Stimulated activated CD8-positive, alpha-beta memory T cell treated with anti-CD3 and anti-CD28 coated beads, Interleukin-7, amount 100 ng/mL, for 48 hours (primary cell): ENCODE results near the gene SYT12.
"Not testable (repeated sequence)": the region's sequence is repeated elsewhere in the genome, so short reads cannot be mapped to it uniquely, and the experiment has no call there.

Source experiments
- DNase-seq, 2 donors: peaks; one replicate each; pipeline ENCODE4 v3.0.0-alpha.2; 2020; ENCODE audit warnings: low read depth in 1 of 2; ENCODE audit errors: extremely low read depth in 1 of 2

SYT12 gene

GRCh38 chr11:67022961-67023956 is at the start of gene SYT12:
Gene SYT12, plus strand, starts transcription at chr11:67023134. Its CDS starts 7,011 bp downstream, at chr11:67030145.
- DNase-seq, result no peak

DNA sequence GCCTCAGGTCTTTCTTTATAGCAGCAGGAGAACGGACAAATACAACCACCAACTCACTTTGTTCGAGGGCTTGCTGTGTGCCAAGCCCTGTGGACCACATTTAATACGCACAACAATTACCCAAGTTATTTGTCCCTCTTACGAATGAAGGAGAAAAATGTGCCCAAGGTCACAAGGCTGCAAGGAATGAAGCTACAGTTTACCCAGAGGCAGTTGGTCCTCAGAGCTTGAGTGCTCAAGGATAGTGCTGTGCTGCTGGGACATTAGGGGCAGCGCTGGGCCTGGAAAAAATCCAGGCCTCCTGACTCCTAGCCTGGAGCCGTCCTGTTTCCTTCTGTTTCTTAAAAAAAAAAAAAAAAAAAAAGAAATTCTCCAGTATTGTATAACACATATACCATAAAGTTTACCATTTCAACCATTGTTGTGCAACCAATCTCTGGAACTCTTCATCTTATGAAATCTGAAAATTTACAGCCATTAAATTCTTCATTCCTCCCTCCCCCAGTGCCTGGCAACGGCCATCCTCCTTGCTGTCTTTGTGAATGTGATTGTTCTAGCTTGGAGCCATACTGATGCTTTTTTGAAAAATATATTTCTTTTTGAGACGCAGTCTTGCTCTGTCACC is 48.9 kb upstream of the SYT12 start:
- no peak for DNase-seq

DNA sequence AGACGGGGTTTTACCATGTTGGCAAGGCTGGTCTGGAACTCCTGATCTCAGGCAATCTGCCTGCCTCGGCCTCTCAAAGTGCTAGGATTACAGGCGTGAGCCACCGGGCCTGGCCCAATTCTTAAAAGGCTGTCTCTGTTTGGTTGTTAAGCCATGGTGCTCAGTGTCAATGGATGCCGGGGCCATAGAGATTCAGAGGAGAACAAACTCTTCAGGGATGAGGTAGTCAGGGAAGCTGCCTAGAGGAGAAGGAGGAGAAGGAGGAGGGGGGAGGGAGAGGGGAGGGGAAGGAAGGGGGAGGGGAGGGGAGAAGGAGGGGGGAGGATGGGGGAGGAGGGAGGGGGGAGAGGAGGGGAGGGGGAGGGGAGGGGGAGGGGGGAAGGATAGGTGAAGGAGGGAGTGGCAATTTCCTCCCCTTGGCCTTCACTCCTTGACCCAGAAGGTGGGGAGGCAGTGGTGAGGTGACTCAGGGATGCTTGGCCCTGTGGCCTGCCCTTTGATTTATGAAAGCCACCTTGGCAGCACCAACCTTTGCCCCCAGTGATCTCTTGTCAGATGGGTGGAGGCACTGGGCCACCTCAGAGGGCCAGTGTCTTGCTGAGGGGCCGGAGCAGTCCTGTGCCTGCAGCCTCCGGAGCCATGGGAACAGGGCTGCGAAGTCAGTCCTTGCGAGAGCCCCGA is 48.1 kb upstream of the SYT12 start, which contains the start of gene C11orf86:
C11orf86 (plus strand) TSS at position 581 of the 681 bp plus-strand sequence; CDS start at position 640, 59 bp downstream.
- DNase-seq, result no peak

- no peak for DNase-seq
Observed at GRCh38 chr11:66975405-66976027, 47.4 kb upstream of the SYT12 start.

- DNase-seq, result no peak
Observed at GRCh38 chr11:66976028-66976467, 46.9 kb upstream of the SYT12 start.

- no peak for DNase-seq
Observed at GRCh38 chr11:66976925-66977324, 46.0 kb upstream of the SYT12 start.

- DNase-seq, result no peak
Observed at GRCh38 chr11:66978229-66978628, 44.7 kb upstream of the SYT12 start.

- DNase-seq, result no peak
Observed at GRCh38 chr11:66978717-66979116, 44.2 kb upstream of the SYT12 start.

DNA sequence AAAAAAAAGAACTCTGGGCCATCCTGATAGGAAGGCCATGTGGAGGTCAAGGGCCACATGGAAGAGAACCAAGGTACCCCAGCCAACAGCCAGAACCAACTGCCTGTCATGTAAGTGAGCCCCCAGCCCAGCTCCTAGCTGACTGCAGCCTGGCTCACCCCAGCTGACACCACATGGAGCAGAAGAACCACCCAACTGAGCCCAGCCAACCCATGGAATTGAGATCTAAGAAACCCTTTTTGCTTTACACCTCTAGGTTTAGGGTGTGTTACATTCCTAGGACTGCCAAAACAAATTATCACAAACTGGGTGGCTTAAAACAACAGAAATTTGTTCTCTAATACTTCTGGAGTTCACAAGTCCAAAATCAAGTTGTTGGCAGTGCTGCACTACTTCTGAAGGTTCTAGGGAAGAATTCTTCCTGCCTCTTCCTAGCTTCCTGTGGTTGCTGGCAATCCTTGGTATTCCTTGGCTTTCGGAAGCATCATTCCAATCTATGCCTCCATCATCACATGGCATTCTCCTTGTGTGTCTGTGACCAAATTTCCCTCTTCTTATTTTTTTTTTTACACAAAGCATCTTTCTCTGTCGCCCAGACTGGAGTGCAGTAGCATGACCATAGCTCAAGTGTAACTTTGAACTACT is 43.5 kb upstream of the SYT12 start:
- DNase-seq, result no peak

DNA sequence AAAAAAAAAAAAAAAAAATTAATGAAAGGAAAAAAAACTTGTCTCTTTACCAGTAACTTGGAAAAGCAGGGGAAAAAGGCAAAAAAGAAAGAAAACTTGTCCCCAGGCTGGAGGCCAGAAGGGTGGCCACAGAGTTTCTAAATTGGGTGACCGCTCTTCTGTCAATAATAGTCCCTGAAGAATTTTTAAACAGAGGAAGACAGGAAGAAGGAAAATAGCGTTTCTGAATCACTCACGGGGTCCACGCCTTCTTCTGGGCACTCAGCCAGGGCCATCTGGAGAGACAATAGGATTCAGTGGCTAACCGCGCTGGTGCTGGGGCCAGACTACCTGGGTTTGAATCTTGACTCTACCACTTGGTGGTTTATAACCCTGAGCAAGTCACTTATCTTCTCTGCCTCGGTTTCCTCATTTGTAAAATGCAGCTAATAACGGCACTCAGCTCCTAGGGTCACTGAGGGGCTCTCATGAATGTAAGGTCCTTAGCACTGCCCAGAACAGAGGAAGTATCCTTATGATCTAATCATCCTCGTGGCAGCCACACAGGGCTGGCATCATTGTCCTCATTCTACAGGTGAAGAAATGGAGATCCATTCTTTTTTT is 40.9 kb upstream of the SYT12 start:
- DNase-seq, result no peak

DNA sequence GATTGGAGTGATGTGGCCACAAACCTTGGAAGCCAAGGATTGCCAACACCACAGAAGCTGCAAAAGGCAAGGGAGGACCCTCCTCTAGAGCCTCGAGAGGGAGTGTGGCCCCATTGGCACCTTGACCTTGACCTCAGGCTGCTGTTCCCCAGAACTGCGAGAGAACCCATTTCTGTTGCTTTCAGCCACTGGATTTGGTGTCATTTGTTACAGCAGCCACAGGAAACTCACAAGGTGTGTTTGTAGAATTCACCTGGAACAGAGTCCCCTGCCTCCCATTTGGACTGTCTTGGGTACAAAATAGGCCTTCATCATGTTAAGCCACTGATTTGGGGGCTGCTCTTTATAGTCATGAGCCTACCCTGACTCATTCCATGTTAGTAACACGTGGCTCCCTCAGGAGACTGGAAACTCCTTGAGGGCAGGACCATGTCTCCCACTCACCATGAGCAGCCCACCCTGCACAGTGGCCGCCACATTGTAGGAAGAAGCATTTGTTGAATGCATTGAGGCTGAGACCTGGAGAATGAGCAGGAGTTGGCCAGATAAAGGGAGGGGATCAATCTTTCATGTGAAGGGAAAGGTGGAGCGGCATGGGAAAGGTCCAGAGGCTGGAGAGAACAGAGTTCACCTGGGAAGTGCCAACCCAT is 39.5 kb upstream of the SYT12 start:
- no peak for DNase-seq

DNA sequence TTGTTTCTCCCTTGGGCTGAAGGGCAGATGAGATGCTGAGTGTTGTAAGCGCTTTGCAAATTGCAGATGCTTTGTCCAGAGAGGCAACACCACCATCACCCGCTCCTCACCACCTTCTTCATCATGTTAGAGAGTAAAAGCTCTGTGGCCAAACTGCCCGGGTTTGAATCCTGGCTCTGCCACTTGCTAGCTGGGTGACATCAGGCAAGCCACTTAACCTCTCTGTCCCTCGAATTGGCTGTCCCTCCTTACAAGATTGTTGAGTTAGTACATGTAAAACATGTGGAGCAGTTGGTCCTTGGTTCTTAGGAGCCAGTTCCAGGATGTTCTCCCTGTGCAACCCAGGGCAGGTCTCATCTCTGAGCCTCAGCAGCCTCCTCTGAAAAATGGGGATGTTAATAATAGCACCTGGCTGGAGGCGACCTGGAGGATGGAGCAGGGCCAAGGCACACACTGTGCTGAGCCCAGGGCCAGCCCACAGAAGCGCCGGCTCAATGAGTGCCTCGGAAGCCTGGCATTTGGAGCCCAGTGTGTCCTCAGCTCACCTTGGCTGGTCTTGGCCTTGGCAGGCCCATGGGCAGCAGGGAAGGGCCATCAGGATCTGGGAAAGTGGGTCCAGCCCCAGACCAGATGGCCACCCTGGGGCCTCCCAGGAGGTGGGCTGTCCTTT is 37.3 kb upstream of the SYT12 start:
- DNase-seq, result no peak

DNA sequence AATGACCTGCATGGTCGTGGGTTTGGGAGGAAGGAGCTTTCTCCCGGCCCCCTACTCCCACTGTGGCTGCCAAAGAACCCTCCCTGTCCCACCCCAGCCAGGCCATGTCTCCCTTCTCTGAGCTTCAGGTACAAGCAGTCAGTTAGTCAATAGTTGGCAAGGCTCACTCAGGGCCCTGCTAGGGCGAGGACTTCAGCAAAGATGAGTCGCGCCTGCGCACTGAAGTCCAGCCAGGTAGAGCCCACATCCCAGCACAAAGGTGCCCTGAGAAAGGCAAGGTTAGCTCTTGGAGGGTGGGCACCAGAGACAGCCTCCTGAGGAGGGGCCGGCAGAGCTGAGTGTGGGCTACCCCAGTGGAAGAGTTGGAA is 36.8 kb upstream of the SYT12 start:
- DNase-seq, result no peak

DNA sequence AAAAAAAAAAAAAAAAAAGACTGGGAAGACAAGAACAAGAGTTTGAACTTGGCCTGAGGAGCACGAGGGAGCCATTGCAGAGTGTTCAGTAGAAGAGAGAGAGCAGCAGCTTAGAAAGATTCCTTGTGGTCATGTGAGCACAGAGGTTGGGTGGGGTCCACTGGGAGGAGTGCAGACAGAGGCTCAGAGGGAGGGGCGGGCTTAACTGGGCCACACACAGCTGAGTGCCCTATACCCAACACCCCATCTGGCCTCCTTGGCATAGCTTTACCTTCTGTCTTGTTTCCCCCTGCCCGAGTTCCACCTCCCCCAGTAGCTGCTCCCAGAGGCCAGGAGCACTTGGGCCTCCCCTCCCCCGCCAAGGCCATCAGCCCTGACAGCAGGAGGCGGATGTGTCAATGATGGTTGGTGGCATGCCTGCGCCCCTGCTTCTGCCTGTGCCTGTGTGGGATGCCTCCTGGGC is 35.7 kb upstream of the SYT12 start:
- DNase-seq, result no peak

GRCh38 chr11:66987924-66988637 is 34.9 kb upstream of the SYT12 start:
- no peak for DNase-seq

- not testable (repeated sequence) for DNase-seq
Observed at GRCh38 chr11:66988741-66989140, 34.2 kb upstream of the SYT12 start.

- DNase-seq, result not testable (repeated sequence)
Observed at GRCh38 chr11:66989360-66989759, 33.6 kb upstream of the SYT12 start.

- no peak for DNase-seq
Observed at GRCh38 chr11:66992041-66992440, 30.9 kb upstream of the SYT12 start.
